Posterior vena cava (tissue), 2 donors: ENCODE data around the gene FYB2. TPM values are rescaled to one million over a fixed set of nuclear protein-coding genes. Genes with fewer than 3 reads are reported as not detected.
A peak's percentile ranks its signal among the peaks of the same experiment; 100 is the strongest.

ENCODE experiments used
- DNase-seq: peaks from one replicate; pipeline ENCODE4 v3.0.0-alpha.2; 2020; ENCODE audit warnings: low spot score
- intact Hi-C, 2 donors: fragments of 100-400 bp; cut with DNase I; formaldehyde crosslinking; loops; one replicate each; pipeline versions ENCODE4 v1.14.1 to v1.14.2; 2022 to 2023
- total RNA-seq, 2 donors: library from RNA; stranded (reverse); fragmentation: NEBNext Ultra II Directional; extraction: Animal tissue kit (Norgen Biotek cat#: 25700); gene quantifications; one replicate each; pipeline ENCODE4 v1.2.1, GENCODE V29; 2021
- donor health status: DM: yes; HTN: yes; CAD: no.
- donor health status: DM: yes; HTN: yes; CAD: no.

The FYB2 gene
- total RNA-seq, 2 donors from 2014 or later, result not detected

GRCh38 chr1:56837244-56837939 lies 18.2 kb upstream of the FYB2 start:
- no peak for DNase-seq
- intact Hi-C loops, result loop anchor here in 1 of 2 donors (10.0 kb wide), 2 partner anchors 587 to 1207 kb away; partner anchors contain the start of gene DAB1

GRCh38 chr1:56836359-56836758 lies 17.2 kb upstream of the FYB2 start:
- DNase-seq, result no peak
- intact Hi-C loops, result loop anchor here in 1 of 2 donors (10.0 kb wide), 2 partner anchors 588 to 1208 kb away; partner anchors contain the start of gene DAB1

- intact Hi-C loops, result loop anchor here in 1 of 2 donors (10.0 kb wide), 2 partner anchors 589 to 1209 kb away; partner anchors contain the start of gene DAB1
- no peak for DNase-seq
Measured at GRCh38 chr1:56835657-56836056, 16.5 kb upstream of the FYB2 start.

GRCh38 chr1:56834137-56834900 lies 15.1 kb upstream of the FYB2 start:
- intact Hi-C loops, result loop anchor here in 1 of 2 donors (10.0 kb wide), 2 partner anchors 590 to 1210 kb away; partner anchors contain the start of gene DAB1
- DNase-seq, result no peak

- no peak for DNase-seq
- intact Hi-C loops, result loop anchor here in 1 of 2 donors (10.0 kb wide), 2 partner anchors 592 to 1212 kb away; partner anchors contain the start of gene DAB1
Measured at GRCh38 chr1:56833088-56833487, 13.9 kb upstream of the FYB2 start.

- intact Hi-C loops, result loop anchor here in 1 of 2 donors (10.0 kb wide), 2 partner anchors 593 to 1213 kb away; partner anchors contain the start of gene DAB1
- peak; percentile 84 for DNase-seq
Measured at GRCh38 chr1:56831871-56832693, 12.9 kb upstream of the FYB2 start.

GRCh38 chr1:56830052-56830451 lies 10.8 kb upstream of the FYB2 start:
- intact Hi-C loops, result loop anchor here in 1 of 2 donors (10.0 kb wide), 2 partner anchors 595 to 1215 kb away; partner anchors contain the start of gene DAB1
- no peak for DNase-seq

GRCh38 chr1:56827711-56828110 lies 8.5 kb upstream of the FYB2 start:
- intact Hi-C loops, result no loop called here
- DNase-seq, result no peak

- DNase-seq, result no peak
- intact Hi-C loops, result no loop called here
Measured at GRCh38 chr1:56825436-56825835, 6.2 kb upstream of the FYB2 start.

- intact Hi-C loops, result no loop called here
- DNase-seq, result no peak
Measured at GRCh38 chr1:56824938-56825337, 5.7 kb upstream of the FYB2 start.

- DNase-seq, result no peak
- intact Hi-C loops, result no loop called here
Measured at GRCh38 chr1:56824271-56824670, 5.1 kb upstream of the FYB2 start.

- DNase-seq, result no peak
- intact Hi-C loops, result no loop called here
Measured at GRCh38 chr1:56821462-56821797, 2.2 kb upstream of the FYB2 start.

GRCh38 chr1:56820755-56821461 lies 1.7 kb upstream of the FYB2 start:
- peak; percentile 92 for DNase-seq
- intact Hi-C loops, result no loop called here

- intact Hi-C loops, result loop anchor here in 1 of 2 donors (10.0 kb wide), 1 partner anchor 1533 kb away; no protein-coding TSS in a partner anchor
- no peak for DNase-seq
Measured at GRCh38 chr1:56817716-56818463, 1.3 kb downstream of the FYB2 start.

GRCh38 chr1:56816909-56817308 lies 2.3 kb downstream of the FYB2 start:
- intact Hi-C loops, result loop anchor here in 1 of 2 donors (10.0 kb wide), 1 partner anchor 1532 kb away; no protein-coding TSS in a partner anchor
- no peak for DNase-seq

- intact Hi-C loops, result loop anchor here in 1 of 2 donors (10.0 kb wide), 1 partner anchor 1531 kb away; no protein-coding TSS in a partner anchor
Measured at GRCh38 chr1:56816264-56816663, 2.9 kb downstream of the FYB2 start.

GRCh38 chr1:56814205-56814604 lies 5.0 kb downstream of the FYB2 start:
- DNase-seq, result no peak
- intact Hi-C loops, result loop anchor here in 1 of 2 donors (10.0 kb wide), 1 partner anchor 1529 kb away; no protein-coding TSS in a partner anchor

More at GRCh38 chr1:56816264-56816663, 2.9 kb downstream of the FYB2 start:
- no peak for DNase-seq

- no peak for DNase-seq
- intact Hi-C loops, result loop anchor here in 1 of 2 donors (10.0 kb wide), 1 partner anchor 1527 kb away; no protein-coding TSS in a partner anchor
Measured at GRCh38 chr1:56811331-56811730, 7.9 kb downstream of the FYB2 start.
